ENCODE results near the gene DDX5.

DDX5 gene

DNA sequence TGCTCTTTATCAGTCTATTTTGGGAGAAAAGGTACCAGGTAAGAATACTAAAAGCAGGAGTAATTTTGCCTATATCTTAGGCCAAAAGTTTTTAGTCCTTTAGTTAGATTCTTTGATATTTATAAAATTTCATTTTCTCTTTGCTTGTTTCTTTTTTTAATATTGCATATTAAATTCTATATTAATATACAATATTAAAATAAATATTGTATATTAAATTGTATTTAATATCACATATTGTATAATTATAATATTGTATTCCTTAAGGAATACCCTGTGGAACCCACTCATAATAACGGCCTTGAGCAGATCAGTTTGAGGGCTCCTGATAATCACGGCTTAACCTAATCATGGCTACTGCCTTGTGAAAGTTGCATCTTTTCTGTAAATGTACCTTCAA is 2.6 kb upstream of the DDX5 start:
- H3K4me3 ChIP-seq (replicated peaks; ENCODE audit: low read depth, low read length), result no peak overlapping the region
- no peak for DNase-seq (ENCODE audit: extremely low read depth, insufficient read length)
- H3K27me3 ChIP-seq (replicated peaks; ENCODE audit: control insufficient read depth, insufficient read depth, low read length), result no peaks in the 10 kb centered on the region
- TF ChIP-seq, protein P1, sequence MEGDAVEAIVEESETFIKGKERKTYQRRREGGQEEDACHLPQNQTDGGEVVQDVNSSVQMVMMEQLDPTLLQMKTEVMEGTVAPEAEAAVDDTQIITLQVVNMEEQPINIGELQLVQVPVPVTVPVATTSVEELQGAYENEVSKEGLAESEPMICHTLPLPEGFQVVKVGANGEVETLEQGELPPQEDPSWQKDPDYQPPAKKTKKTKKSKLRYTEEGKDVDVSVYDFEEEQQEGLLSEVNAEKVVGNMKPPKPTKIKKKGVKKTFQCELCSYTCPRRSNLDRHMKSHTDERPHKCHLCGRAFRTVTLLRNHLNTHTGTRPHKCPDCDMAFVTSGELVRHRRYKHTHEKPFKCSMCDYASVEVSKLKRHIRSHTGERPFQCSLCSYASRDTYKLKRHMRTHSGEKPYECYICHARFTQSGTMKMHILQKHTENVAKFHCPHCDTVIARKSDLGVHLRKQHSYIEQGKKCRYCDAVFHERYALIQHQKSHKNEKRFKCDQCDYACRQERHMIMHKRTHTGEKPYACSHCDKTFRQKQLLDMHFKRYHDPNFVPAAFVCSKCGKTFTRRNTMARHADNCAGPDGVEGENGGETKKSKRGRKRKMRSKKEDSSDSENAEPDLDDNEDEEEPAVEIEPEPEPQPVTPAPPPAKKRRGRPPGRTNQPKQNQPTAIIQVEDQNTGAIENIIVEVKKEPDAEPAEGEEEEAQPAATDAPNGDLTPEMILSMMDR (IDR thresholded peaks at IDR 0.05; ENCODE audit: insufficient read depth, low read length, poor library complexity, severe bottlenecking), result no peak
- H3K36me3 ChIP-seq (ENCODE audit: control insufficient read depth, insufficient read depth, low read length), result peaks cover 4% of the 10 kb centered on the region

DNA sequence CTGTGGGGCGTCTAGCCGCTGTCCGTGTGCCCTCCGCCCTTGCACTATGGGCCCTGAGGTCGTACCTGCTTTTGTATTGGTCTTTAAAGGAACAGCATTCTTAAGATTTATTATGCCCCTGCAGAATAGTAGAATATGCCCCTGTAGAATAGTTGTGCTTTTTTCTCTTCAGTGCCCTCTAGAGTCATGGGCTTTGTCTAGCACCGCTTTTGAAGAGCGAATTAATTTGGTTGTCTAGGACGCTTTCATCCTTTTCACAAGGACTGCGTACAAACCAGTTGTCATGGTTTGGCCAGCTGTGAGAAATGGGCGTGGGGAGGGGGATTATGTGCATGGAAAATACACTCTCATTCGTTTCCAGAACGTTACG is 1.3 kb upstream of the DDX5 start:
- Histone ChIP-seq H3K27me3 (replicated peaks; ENCODE audit: control insufficient read depth, insufficient read depth, low read length) (no peaks in the 10 kb centered on the region), H3K36me3 (ENCODE audit: control insufficient read depth, insufficient read depth, low read length) (peaks cover 12% of the 10 kb centered on the region), H3K4me3 (replicated peaks; ENCODE audit: low read depth, low read length) (peak overlapping the region; percentile 100)
- DNase-seq (ENCODE audit: extremely low read depth, insufficient read length), result no peak
- TF ChIP-seq, protein P1 (IDR thresholded peaks at IDR 0.05; ENCODE audit: insufficient read depth, low read length, poor library complexity, severe bottlenecking), result peak; percentile 66

DNA sequence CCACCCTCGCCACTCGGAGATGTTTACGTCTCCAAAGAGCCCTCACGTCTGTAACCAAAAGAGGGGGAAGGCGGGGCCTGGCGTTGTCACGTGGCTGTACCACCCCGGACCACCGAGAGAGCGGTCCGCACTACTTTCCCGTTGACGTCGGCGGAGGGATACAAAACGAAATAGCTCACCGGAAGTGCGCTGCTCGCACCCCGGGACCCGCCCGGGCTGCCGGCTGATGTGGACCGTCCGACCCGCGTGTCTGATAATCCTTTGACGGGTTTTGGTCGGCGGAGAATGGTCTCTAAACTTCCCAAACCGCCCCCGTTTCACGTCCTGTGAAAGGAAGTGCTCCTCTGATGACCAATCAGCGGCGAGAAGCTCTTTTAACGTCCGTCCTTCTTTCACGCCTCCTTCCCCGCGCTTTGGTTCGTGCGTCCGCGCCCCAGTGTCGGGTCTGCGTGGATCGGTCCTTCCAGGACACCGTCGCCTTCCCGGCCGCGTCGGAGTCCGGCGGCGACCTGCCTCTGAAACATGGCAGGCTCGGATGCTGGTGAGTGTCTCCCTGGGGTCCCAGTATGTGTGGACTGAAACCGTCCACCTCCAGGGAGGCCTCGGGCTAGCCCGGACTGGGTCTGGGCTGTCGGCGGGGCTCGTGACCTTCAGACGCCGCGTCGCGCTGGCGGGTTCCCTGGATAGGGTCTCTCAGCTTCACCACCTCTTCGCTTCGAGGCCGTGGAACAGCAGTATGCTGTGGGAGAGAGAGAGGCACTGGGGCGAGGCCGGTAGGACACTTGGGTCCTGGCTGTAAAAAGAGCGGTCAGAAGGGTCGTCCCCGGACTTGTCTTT is 705 bp upstream of the DDX5 start, which contains the start of gene CEP95:
Gene CEP95 (plus strand): TSS at position 402 of the 837 bp plus-strand sequence. CDS start 121 bp downstream, at position 523.
- TF ChIP-seq, protein P1 (IDR thresholded peaks at IDR 0.05; ENCODE audit: insufficient read depth, low read length, poor library complexity, severe bottlenecking), result no peak
- Histone ChIP-seq H3K36me3 (ENCODE audit: control insufficient read depth, insufficient read depth, low read length) (peaks cover 17% of the 10 kb centered on the region), H3K4me3 (replicated peaks; ENCODE audit: low read depth, low read length) (peak within 1 kb of the TSS; percentile 100), H3K27me3 (replicated peaks; ENCODE audit: control insufficient read depth, insufficient read depth, low read length) (no peaks in the 10 kb centered on the region)
- peak; percentile 97 for DNase-seq (ENCODE audit: extremely low read depth, insufficient read length)

DNA sequence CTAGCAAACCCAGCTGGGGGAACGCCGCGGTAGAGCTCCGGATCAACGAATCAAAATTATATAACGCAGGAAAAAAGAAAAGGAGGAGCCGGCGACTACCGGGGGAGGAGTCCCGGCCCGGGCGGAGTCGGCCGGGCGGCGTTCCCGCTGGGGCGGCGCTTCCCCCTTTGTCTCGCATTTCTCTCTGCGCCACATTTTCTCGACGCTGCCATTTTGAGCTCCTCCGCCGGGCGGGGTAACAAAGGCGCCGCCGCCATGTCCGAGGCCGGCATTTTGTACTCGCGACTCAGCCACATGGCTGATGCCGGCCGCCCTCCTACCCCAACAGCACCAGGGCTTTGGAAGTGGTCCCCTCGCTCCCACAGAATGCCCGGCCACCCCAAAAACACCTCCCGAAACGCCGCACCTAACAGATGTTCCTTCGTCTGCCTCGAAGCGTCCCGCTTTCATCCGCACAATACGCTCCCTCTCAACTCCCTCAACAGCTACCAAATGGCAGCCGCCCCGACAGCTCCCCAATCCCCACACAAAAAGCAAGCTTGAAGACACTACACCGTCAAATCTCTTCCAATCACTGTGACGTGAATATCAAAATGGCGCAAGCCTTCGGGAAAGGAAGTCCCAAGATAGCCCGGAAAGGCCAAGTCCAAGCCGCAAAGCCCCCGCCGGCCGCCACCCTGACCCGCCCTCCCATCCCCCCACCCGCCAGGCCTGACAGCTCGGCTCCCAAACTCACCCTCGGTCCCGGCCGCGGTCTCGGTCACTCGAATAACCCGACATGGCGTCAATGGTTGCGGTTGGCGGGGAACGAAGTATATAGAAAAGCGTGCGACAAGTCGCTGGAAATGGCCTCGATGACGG is 519 bp downstream of the DDX5 start:
- Histone ChIP-seq H3K4me3 (replicated peaks; ENCODE audit: low read depth, low read length) (peak overlapping the region; percentile 100), H3K27me3 (replicated peaks; ENCODE audit: control insufficient read depth, insufficient read depth, low read length) (no peaks in the 10 kb centered on the region), H3K36me3 (ENCODE audit: control insufficient read depth, insufficient read depth, low read length) (peaks cover 26% of the 10 kb centered on the region)
- peak; percentile 88 for DNase-seq (ENCODE audit: extremely low read depth, insufficient read length)
- TF ChIP-seq, protein P1 (IDR thresholded peaks at IDR 0.05; ENCODE audit: insufficient read depth, low read length, poor library complexity, severe bottlenecking), result no peak

DNA sequence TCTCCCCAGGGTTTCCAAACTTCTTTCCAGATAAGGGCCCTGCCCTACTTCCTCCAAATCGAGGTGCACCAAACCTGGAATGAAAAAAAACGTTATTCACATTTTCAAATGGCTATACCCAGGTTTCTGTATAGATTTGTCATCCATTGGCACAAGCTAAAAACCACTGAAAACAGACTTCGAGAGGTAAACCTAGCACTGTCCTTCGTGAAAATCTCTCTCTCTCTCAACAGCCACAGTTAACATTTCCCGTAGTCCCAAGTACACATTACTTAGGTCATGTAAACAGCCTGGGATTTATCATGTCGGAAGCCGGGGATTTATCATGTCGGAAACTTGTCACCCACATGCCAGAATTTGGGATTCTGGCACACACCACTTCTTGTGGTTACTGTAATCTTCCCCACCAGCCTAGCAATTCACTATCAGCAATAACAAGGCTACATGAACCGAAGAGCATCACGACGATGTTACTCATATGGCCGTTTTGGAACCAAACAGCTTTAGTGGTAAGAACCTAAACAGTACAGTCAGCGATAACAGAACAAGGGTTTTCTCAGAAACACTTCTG is 1.2 kb downstream of the DDX5 start:
- peaks cover 32% of the 10 kb centered on the region for H3K36me3 ChIP-seq (ENCODE audit: control insufficient read depth, insufficient read depth, low read length)

More for the DNA sequence above, 1.2 kb downstream of the DDX5 start:
- H3K4me3 ChIP-seq (replicated peaks; ENCODE audit: low read depth, low read length), result peak overlapping the region; percentile 100
- DNase-seq (ENCODE audit: extremely low read depth, insufficient read length), result no peak
- H3K27me3 ChIP-seq (replicated peaks; ENCODE audit: control insufficient read depth, insufficient read depth, low read length), result no peaks in the 10 kb centered on the region
- TF ChIP-seq, protein P1 (IDR thresholded peaks at IDR 0.05; ENCODE audit: insufficient read depth, low read length, poor library complexity, severe bottlenecking), result no peak
